ENCODE data around the gene NPFFR1.
A peak's percentile ranks its signal among the peaks of the same experiment; 100 is the strongest.

The NPFFR1 gene

GRCh38 chr10:70284542-70285475 lies 1.0 kb upstream of the NPFFR1 start:
- TF ChIP-seq ZFX (IDR thresholded peaks at IDR 0.05): no peak
- TF ChIP-seq CTCF (conservative IDR thresholded peaks at IDR 0.05): no peak
- H3K27ac ChIP-seq: no peak overlapping the region

GRCh38 chr10:70283071-70283444 lies 746 bp downstream of the NPFFR1 start:
- H3K27ac ChIP-seq: no peak overlapping the region
- TF ChIP-seq ZFX (IDR thresholded peaks at IDR 0.05): no peak
- TF ChIP-seq CTCF (conservative IDR thresholded peaks at IDR 0.05): no peak

GRCh38 chr10:70281609-70282008 lies 2.2 kb downstream of the NPFFR1 start:
- no peak for TF ChIP-seq CTCF (conservative IDR thresholded peaks at IDR 0.05)
- TF ChIP-seq ZFX (IDR thresholded peaks at IDR 0.05): no peak
- no peak overlapping the region for H3K27ac ChIP-seq

- no peak overlapping the region for H3K27ac ChIP-seq
- TF ChIP-seq ZFX (IDR thresholded peaks at IDR 0.05) (no peak), CTCF (conservative IDR thresholded peaks at IDR 0.05) (no peak)
These were observed 3.7 kb downstream of the NPFFR1 start for GRCh38 chr10:70280099-70280498.

DNA sequence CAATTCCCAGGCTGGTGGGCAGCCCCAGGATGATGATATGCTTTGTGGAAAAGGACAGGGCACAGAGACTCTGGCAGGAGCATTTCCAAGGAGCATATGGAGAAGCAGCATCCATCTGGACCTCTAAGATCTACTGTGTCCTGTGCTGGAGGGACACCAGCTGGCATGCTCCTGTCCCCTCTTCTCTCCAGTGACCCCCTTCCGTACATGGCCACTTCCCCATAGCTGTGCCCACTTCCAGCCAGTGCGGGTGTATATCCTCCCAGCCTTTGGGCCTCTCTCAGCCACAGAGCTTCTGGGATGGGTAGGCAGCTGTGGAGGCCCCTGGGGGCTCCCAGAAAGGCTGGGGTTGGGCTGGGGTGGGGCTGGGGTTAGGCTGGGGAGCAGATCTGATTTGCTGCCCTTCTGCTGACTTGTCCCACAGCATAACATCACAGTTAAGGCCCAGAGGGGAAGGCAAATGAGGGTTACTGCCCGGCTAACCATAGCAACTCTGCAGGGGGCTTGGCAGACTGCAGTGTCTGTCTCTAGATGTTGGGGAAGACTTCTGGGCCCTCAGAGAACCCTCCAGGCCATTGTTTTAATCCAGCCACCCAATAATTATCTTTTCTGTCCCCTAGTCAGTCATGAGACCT lies 6.3 kb downstream of the NPFFR1 start:
- TF ChIP-seq ZFX (IDR thresholded peaks at IDR 0.05) (no peak), CTCF (conservative IDR thresholded peaks at IDR 0.05) (no peak)

DNA sequence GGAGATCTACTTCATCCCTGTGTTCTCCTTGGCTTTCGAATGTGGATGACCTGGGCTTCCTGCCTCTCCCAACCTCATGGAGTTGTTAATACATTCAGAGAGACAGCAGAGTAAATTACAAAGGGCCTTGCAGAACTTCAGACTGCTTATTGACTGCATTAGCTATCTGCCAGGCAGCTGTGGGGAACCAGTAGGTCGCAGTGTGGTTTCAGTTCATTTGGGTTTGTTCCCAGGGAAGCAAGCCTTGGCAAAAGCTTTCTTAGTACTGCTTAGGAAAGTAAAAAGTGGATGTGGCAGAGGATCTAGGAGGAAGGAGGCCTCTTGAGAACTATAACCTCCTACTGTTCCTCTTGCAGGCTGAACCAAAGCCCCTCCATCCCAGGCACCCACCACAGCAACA lies 9.2 kb downstream of the NPFFR1 start:
- H3K27ac ChIP-seq: no peak overlapping the region
- TF ChIP-seq CTCF (conservative IDR thresholded peaks at IDR 0.05) (no peak), ZFX (IDR thresholded peaks at IDR 0.05) (no peak)

More for the DNA sequence above, 6.3 kb downstream of the NPFFR1 start:
- no peak overlapping the region for H3K27ac ChIP-seq

DNA sequence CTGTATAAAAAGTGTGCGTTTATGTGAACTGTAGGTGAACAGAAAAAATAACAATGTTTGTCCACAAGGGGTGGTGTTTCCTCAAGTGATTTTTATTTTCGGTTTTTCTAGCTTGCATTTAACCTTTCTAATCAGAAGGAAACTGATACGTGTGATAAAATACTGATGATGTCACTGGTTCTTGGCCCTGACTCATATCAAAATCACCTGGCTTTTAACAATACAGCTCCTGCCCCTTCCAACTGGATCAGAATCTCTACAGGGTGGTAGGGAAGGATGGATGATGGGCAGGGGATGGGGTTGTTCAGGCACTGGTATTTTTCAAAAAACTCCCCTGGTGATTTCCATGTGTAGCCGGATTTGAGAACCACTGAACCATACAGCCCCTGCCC lies 10.9 kb downstream of the NPFFR1 start:
- no peak overlapping the region for H3K27ac ChIP-seq
- TF ChIP-seq CTCF (conservative IDR thresholded peaks at IDR 0.05) (peak; percentile 73), ZFX (IDR thresholded peaks at IDR 0.05) (no peak)

Data from C4-2B (cell line).